Keratinocyte (primary cell): ENCODE results near the gene CACNA1E. TPM values are rescaled to one million over a fixed set of nuclear protein-coding genes. Genes with fewer than 3 reads are reported as not detected.

Experiments
- DNase-seq: peaks from one replicate; pipeline ENCODE4 v3.0.0-alpha.2; 2011; ENCODE audit warnings: low read depth, missing footprints, low spot score
- FAIRE-seq: peaks from 2 replicates; lab custom pipeline; 2011; peaks lifted over from hg19 to GRCh38; lab: Jason Lieb, UNC
- H2AFZ ChIP-seq: 2 replicates; pipeline ENCODE4 v1.6.0; 2012; ENCODE audit warnings: low read length, control low read depth, inconsistent platforms; ENCODE audit not compliant: control insufficient read depth
- H3K27ac ChIP-seq: 2 replicates; pipeline ENCODE4 v1.5.1; 2011; ENCODE audit warnings: low read length; ENCODE audit not compliant: control insufficient read depth, insufficient read depth
- H3K27me3 ChIP-seq: 3 replicates; pipeline ENCODE4 v1.6.0; 2011; ENCODE audit warnings: low read length; ENCODE audit not compliant: control insufficient read depth, insufficient read depth; ENCODE audit errors: extremely low read depth
- H3K36me3 ChIP-seq, 2 experiments: 2 replicates in 1 of 2; 3 replicates in 1 of 2; pipeline ENCODE4 v1.5.1; 2011; ENCODE audit warnings: low read length in 2 of 2, mild to moderate bottlenecking in 1 of 2; ENCODE audit not compliant: control insufficient read depth in 2 of 2, insufficient read depth in 2 of 2; ENCODE audit errors: extremely low read depth in 1 of 2
- H3K4me1 ChIP-seq: 3 replicates; pipeline ENCODE4 v1.5.1; 2011; ENCODE audit warnings: low read length; ENCODE audit not compliant: control insufficient read depth, insufficient read depth; ENCODE audit errors: extremely low read depth
- H3K4me2 ChIP-seq: 3 replicates; pipeline ENCODE4 v1.6.0; 2011; ENCODE audit warnings: low read depth, low read length; ENCODE audit not compliant: control insufficient read depth, insufficient read depth; ENCODE audit errors: extremely low read depth
- H3K4me3 ChIP-seq, 3 experiments: fragments of 200-600 bp in 1 of 3; sonication (generic) in 1 of 3; 2 replicates in 2 of 3; 3 replicates in 1 of 3; pipeline ENCODE4 v1.5.1; 2011 to 2016; ENCODE audit warnings: low read length in 3 of 3, mild to moderate bottlenecking in 3 of 3, control low read depth in 2 of 3, inconsistent platforms in 1 of 3, low read depth in 1 of 3, mixed read lengths in 1 of 3, mixed run types in 1 of 3, moderate library complexity in 1 of 3; ENCODE audit not compliant: control insufficient read depth in 2 of 3, insufficient read depth in 2 of 3; ENCODE audit errors: extremely low read depth in 1 of 3
- H3K79me2 ChIP-seq: 2 replicates; pipeline ENCODE4 v1.6.0; 2012; ENCODE audit warnings: low read length; ENCODE audit not compliant: control insufficient read depth, insufficient read depth
- H3K9ac ChIP-seq: 3 replicates; pipeline ENCODE4 v1.6.0; 2011; ENCODE audit warnings: low read length; ENCODE audit not compliant: control insufficient read depth, insufficient read depth; ENCODE audit errors: extremely low read depth
- H3K9me1 ChIP-seq: 3 replicates; pipeline ENCODE4 v1.6.0; 2011; ENCODE audit warnings: low read length; ENCODE audit not compliant: control insufficient read depth, insufficient read depth; ENCODE audit errors: extremely low read depth
- H3K9me3 ChIP-seq: 2 replicates; pipeline ENCODE4 v1.5.1; 2012; ENCODE audit warnings: low read depth, low read length; ENCODE audit not compliant: control insufficient read depth
- H4K20me1 ChIP-seq: 3 replicates; pipeline ENCODE4 v1.6.0; 2011; ENCODE audit warnings: low read length; ENCODE audit not compliant: control insufficient read depth, insufficient read depth; ENCODE audit errors: extremely low read depth
- CTCF ChIP-seq, 3 experiments: IDR thresholded peaks in 1 of 3; conservative IDR thresholded peaks in 1 of 3; optimal IDR thresholded peaks in 1 of 3; 2 replicates in 2 of 3; 3 replicates in 1 of 3; pipeline versions ENCODE3 to v1.5.1; 2011; ENCODE audit warnings: low read length in 3 of 3, mild to moderate bottlenecking in 3 of 3, moderate library complexity in 2 of 3, control low read depth in 1 of 3, inconsistent platforms in 1 of 3; ENCODE audit not compliant: insufficient read depth in 2 of 3; ENCODE audit errors: extremely low read depth in 1 of 3
- EZH2 ChIP-seq: IDR thresholded peaks from one replicate; pipeline ENCODE4 v1.6.1; 2012; ENCODE audit warnings: inconsistent platforms, mild to moderate bottlenecking, low read length, moderate library complexity
- dilution Hi-C: fragments of 300-500 bp; cut with MboI; formaldehyde crosslinking; loops from one replicate; pipeline ENCODE4 v1.7.0; 2020; ENCODE audit warnings: low sequenced_read_pairs; ENCODE audit not compliant: extremely low pct_ligation_motif_present
- polyA plus RNA-seq, 5 experiments: library from polyadenylated mRNA; depleted of rRNA in 3 of 5; stranded (reverse) in 3 of 5; stranded (forward) in 1 of 5; unstranded in 1 of 5; fragments of >200 nt; gene quantifications; 1 replicate in 1 of 5; 2 replicates in 3 of 5; 3 replicates in 1 of 5; pipeline versions ENCODE4 v1.2.1 to v1.2.3, GENCODE V29; 2011 to 2012; ENCODE audit warnings: missing spikeins in 2 of 5, low read depth in 1 of 5, low replicate concordance in 1 of 5

Gene CACNA1E
- polyA plus RNA-seq, 1 donor (not counting 4 experiments of a cell fraction or from before 2014, with no cell fraction given): not detected

DNA sequence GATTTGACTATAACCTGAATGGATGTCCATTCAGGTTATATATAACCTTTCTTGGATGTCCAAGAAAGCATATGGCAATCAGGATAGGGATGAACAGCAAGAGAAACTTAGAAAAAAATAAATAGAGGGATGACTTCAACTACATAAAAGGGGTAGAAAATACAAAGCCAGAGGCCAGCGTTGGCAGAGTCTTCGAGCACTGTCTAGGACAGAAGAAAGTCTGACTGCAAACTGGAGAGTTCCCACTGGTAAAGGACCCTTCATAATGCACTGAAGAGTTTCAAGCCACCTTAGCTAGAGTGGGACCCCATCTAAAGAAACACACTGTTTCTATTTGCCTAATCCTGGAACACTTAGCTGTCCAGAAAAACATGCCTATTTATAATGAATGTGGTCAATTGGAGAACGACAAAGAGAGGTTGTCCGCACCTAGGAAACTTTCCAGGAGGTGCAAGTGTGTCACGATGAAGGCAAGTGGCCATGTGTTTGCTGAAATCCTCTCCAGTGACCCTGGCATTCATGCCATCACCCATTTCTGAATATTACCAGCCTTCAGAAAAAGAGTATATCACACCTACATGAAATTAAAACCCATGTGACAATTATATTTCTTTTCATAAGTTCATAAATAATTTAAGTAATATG lies 362.8 kb downstream of the CACNA1E start:
- no peak overlapping the region for H3K4me2 ChIP-seq
- H3K4me1 ChIP-seq: no peaks in the 10 kb centered on the region
- DNase-seq: no peak
- no peaks in the 10 kb centered on the region for H3K36me3 ChIP-seq
- H3K9me3 ChIP-seq: no peaks in the 10 kb centered on the region
- no peak overlapping the region for H3K9ac ChIP-seq
- H3K9me1 ChIP-seq: no peaks in the 10 kb centered on the region
- H4K20me1 ChIP-seq: no peaks in the 10 kb centered on the region
- no peaks in the 10 kb centered on the region for H3K79me2 ChIP-seq
- no peak for FAIRE-seq
- no peak overlapping the region for H2AFZ ChIP-seq
- peaks cover 4% of the 10 kb centered on the region for H3K27me3 ChIP-seq
- no peak overlapping the region for H3K4me3 ChIP-seq
- no peak for TF ChIP-seq EZH2
- no peak for TF ChIP-seq CTCF (optimal IDR thresholded peaks at IDR 0.05 in 1 of 3, IDR thresholded peaks at IDR 0.05 in 1 of 3, conservative IDR thresholded peaks at IDR 0.05 in 1 of 3; ENCODE audit: extremely low read depth in 1 of 3, insufficient read depth in 2 of 3, low read length in 3 of 3)
- no peak overlapping the region for H3K27ac ChIP-seq
- dilution Hi-C loops: no loop called here

- Histone ChIP-seq H2AFZ (no peak overlapping the region), H3K9me3 (no peaks in the 10 kb centered on the region), H3K36me3 (no peaks in the 10 kb centered on the region), H3K4me1 (no peaks in the 10 kb centered on the region), H3K27me3 (peaks cover 4% of the 10 kb centered on the region), H3K9ac (no peak overlapping the region), H3K4me2 (no peak overlapping the region), H4K20me1 (no peaks in the 10 kb centered on the region), H3K79me2 (no peaks in the 10 kb centered on the region), H3K9me1 (no peaks in the 10 kb centered on the region), H3K27ac (no peak overlapping the region), H3K4me3 (no peak overlapping the region)
- FAIRE-seq: no peak
- DNase-seq: no peak
- dilution Hi-C loops: no loop called here
- no peak for TF ChIP-seq CTCF (optimal IDR thresholded peaks at IDR 0.05 in 1 of 3, IDR thresholded peaks at IDR 0.05 in 1 of 3, conservative IDR thresholded peaks at IDR 0.05 in 1 of 3; ENCODE audit: extremely low read depth in 1 of 3, insufficient read depth in 2 of 3, low read length in 3 of 3)
- no peak for TF ChIP-seq EZH2
Observed at GRCh38 chr1:181846681-181847080, 363.4 kb downstream of the CACNA1E start.
